HEK293T (cell line): ENCODE data around the gene CELA2B.
"Not testable (repeated sequence)": the region's sequence is repeated elsewhere in the genome, so short reads cannot be mapped to it uniquely, and the experiment has no call there.

ENCODE experiments used
- CTCF ChIA-PET: fragments of 350-600 bp; formaldehyde crosslinking; extraction: SDS; loops from one replicate; lab custom pipeline; 2021; ENCODE audit warnings: antibody characterized with exemption, inconsistent platforms; lab: Yijun Ruan, JAX
- POLR2A ChIA-PET: fragments of 350-600 bp; formaldehyde crosslinking; extraction: SDS; loops from one replicate; lab custom pipeline; 2020; ENCODE audit warnings: antibody characterized with exemption, inconsistent platforms; lab: Yijun Ruan, JAX
- DNase-seq: peaks from one replicate; pipeline ENCODE4 v3.0.0; 2012; ENCODE audit warnings: mixed read lengths; ENCODE audit errors: extremely low spot score
- ARNT ChIP-seq: fragments of 450-650 bp; IDR thresholded peaks from 2 replicates; pipeline ENCODE4 v1.6.1; 2017; ENCODE audit warnings: mild to moderate bottlenecking
- BHLHE40 ChIP-seq: fragments of 450-650 bp; IDR thresholded peaks from 2 replicates; pipeline ENCODE4 v1.6.1; 2016; ENCODE audit warnings: mild to moderate bottlenecking, moderate library complexity, borderline replicate concordance
- CTBP1 ChIP-seq: fragments of 450-650 bp; IDR thresholded peaks from 2 replicates; pipeline ENCODE4 v1.6.1; 2016; ENCODE audit warnings: borderline replicate concordance
- ELF4 ChIP-seq: fragments of 450-650 bp; IDR thresholded peaks from 2 replicates; pipeline ENCODE4 v1.6.1; 2017; ENCODE audit warnings: antibody characterized with exemption
- FOXA1 ChIP-seq: fragments of 450-650 bp; IDR thresholded peaks from 2 replicates; pipeline ENCODE4 v1.6.1; 2016; ENCODE audit warnings: mild to moderate bottlenecking
- FOXK2 ChIP-seq: fragments of 450-650 bp; IDR thresholded peaks from 2 replicates; pipeline ENCODE4 v1.6.1; 2016; ENCODE audit warnings: mild to moderate bottlenecking
- FOXM1 ChIP-seq: fragments of 450-650 bp; IDR thresholded peaks from 2 replicates; pipeline ENCODE4 v1.6.1; 2017; ENCODE audit warnings: mild to moderate bottlenecking, borderline replicate concordance
- HDGF ChIP-seq: fragments of 450-650 bp; IDR thresholded peaks from 2 replicates; pipeline ENCODE4 v1.6.1; 2017; ENCODE audit warnings: antibody characterized with exemption, borderline replicate concordance
- L3MBTL2 ChIP-seq: fragments of 450-650 bp; conservative IDR thresholded peaks from 2 replicates; pipeline ENCODE4 v1.6.1; 2016; ENCODE audit warnings: mild to moderate bottlenecking
- LEF1 ChIP-seq: fragments of 450-650 bp; IDR thresholded peaks from 2 replicates; pipeline ENCODE4 v1.6.1; 2017; ENCODE audit warnings: mild to moderate bottlenecking, borderline replicate concordance
- NFRKB ChIP-seq: fragments of 450-650 bp; IDR thresholded peaks from 2 replicates; pipeline ENCODE4 v1.6.1; 2016; ENCODE audit warnings: mild to moderate bottlenecking, moderate library complexity
- SP1 ChIP-seq: fragments of 450-650 bp; IDR thresholded peaks from 2 replicates; pipeline ENCODE4 v1.6.1; 2017
- SUZ12 ChIP-seq: fragments of 450-650 bp; IDR thresholded peaks from 2 replicates; pipeline ENCODE4 v1.6.1; 2016; ENCODE audit warnings: mild to moderate bottlenecking
- TARDBP ChIP-seq: fragments of 450-650 bp; IDR thresholded peaks from 2 replicates; pipeline ENCODE4 v1.6.1; 2016
- ZNF384 ChIP-seq: fragments of 450-650 bp; IDR thresholded peaks from 2 replicates; pipeline ENCODE4 v1.6.1; 2016
- TF ChIP-seq, protein P1 (sequence below): fragments of 450-650 bp; IDR thresholded peaks from 2 replicates; pipeline ENCODE4 v1.6.1; 2016

CELA2B gene

DNA sequence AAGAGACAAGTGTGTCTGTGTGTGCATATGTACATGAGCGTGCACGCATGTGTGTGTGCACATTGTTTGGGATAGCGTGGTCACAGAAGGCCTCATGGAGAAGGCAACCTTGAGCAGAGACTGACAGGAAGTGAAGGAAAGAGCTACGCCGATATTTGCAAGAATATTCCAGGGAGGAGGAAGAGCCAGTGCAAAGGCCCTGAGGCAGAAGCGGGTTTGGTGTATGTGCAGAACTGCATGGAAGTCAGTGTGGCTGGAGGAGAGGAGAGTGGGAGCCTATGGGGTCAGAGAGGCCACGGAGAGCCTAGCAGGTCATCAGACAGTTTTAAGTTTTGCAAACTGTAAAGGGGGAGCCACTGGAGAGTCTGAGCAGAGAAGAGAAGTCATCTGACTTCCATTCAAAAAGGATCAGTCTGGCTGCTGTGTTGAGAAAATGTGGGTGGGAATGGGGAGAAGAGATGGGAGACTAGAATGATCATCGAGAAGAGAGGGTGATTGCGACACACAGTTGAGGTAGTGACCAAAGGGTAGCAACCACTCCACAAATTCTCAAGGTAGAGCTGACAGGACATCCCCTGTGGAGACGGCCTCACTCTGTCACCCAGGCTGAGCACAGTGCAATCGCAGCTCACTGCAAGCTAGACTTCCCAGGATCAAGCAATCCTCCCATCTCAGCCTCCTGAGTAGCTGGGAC, 3.9 kb downstream of the CELA2B start:
- ChIA-PET CTCF (no interaction called here), POLR2A (no interaction called here)
- DNase-seq: no peak
- TF ChIP-seq BHLHE40 (no peak), TARDBP (no peak), CTBP1 (no peak)

DNA sequence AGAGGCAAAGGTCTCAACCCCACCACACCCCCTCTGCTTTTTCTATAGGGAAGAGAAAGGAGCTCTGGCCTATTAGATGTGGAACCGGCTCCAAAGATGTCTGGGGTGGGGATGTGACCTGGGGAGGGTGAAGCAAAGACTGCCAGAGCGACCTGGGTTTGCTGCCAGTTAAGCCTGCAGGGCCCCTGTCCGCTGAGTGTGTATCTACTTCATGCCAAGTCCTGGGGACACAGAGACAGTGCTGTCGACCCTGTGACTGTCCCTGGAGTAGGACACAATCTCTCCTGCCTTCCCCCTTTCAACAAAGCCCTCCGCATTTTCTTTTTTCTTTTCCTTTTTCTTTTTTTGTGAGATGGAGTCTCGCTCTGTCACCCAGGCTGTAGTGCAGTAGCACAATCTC, 6.6 kb downstream of the CELA2B start:
- CTCF ChIA-PET, POLR2A ChIA-PET, DNase-seq: not testable (repeated sequence)

DNA sequence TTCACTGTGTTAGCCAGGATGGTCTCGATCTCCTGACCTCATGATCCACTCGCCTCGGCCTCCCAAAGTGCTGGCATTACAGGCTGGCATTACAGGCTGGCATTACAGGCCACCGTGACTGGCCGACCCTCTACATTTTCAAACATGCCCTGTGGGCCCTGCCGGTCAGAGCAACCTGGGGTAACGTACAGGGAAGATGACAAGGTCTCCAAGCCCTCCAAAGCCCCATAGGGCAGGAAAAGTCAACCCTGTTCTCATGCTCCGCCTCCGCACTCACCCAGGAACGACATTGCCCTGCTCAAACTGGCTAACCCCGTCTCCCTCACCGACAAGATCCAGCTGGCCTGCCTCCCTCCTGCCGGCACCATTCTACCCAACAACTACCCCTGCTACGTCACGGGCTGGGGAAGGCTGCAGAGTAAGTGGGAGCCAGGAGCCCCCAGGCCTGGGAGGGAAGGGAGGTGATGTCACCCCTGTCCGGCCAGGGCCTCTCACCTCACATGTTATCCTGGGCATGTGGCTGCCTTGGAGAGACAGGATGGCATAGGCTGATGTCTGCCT, 7.2 kb downstream of the CELA2B start:
- CTCF ChIA-PET, DNase-seq, POLR2A ChIA-PET: not testable (repeated sequence)

DNA sequence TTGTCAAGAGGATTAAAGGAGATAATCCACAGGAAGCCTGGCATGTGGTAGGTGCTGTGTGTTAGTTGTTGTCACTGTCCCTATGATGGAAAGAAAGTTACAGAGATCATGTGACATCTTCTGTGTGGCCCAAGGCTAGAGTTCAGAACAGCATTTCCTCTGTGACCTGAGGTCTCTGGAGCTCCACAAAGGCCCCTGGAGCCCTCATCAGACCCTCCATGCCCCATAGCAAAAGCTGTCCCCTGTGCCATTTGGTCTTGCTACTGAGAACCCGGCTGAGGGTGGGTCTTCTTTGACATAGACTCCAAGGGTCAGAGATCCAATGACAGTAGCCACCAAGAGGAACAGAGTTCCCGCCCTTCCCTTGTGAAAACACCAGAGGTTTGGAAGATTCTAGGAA, 8.1 kb downstream of the CELA2B start:
- no peak for DNase-seq
- POLR2A ChIA-PET: no interaction called here
- CTCF ChIA-PET: no interaction called here
- TF ChIP-seq BHLHE40: no peak
- no peak for TF ChIP-seq SUZ12
- no peak for TF ChIP-seq TARDBP
- no peak for TF ChIP-seq NFRKB
- no peak for TF ChIP-seq FOXM1
- TF ChIP-seq ELF4: no peak
- no peak for TF ChIP-seq ZNF384

DNA sequence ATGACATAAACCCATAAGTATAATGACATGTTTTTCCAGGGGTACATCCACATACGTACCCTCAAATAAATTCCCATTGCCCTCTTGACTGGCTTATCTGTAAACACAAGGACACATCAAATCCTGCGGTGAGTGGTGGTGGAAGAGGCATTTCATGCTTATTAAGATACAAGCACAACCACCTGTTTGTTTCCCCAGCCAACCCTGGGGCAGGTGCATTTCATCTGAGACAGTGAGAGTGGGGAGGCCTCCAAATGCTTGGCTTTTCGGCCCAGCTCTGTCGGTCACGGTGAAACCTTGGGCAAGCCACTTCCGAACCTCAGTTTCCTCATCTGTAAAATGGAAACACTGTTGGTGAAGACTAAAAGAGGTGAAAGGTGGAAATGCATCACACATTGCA, 8.5 kb downstream of the CELA2B start:
- DNase-seq, POLR2A ChIA-PET, CTCF ChIA-PET: not testable (repeated sequence)

DNA sequence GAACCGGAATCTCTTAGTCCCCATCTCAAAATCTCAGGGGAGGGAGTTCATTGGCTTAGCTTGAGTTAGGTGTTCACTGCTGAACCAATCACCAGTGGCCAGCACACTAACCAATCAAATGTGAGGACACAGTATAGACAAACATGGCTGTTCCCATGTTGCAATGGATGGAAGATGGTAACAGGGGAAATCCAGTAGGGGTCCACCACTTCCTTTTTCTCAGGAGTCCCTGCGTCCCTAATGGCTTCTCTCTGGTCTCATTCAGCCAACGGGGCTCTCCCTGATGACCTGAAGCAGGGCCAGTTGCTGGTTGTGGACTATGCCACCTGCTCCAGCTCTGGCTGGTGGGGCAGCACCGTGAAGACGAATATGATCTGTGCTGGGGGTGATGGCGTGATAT, 9.7 kb downstream of the CELA2B start:
- POLR2A ChIA-PET: no interaction called here
- CTCF ChIA-PET: no interaction called here
- TF ChIP-seq SUZ12: no peak
- TF ChIP-seq FOXA1: no peak
- no peak for TF ChIP-seq LEF1
- TF ChIP-seq NFRKB: no peak
- TF ChIP-seq, protein P1, sequence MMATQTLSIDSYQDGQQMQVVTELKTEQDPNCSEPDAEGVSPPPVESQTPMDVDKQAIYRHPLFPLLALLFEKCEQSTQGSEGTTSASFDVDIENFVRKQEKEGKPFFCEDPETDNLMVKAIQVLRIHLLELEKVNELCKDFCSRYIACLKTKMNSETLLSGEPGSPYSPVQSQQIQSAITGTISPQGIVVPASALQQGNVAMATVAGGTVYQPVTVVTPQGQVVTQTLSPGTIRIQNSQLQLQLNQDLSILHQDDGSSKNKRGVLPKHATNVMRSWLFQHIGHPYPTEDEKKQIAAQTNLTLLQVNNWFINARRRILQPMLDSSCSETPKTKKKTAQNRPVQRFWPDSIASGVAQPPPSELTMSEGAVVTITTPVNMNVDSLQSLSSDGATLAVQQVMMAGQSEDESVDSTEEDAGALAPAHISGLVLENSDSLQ: no peak
- TF ChIP-seq FOXM1: no peak
- TF ChIP-seq ARNT: no peak
- no peak for TF ChIP-seq ZNF384
- no peak for TF ChIP-seq ELF4
- TF ChIP-seq CTBP1: no peak
- TF ChIP-seq TARDBP: no peak
- no peak for TF ChIP-seq SP1
- no peak for TF ChIP-seq L3MBTL2
- TF ChIP-seq FOXK2: no peak
- TF ChIP-seq BHLHE40: no peak
- TF ChIP-seq HDGF: no peak
- no peak for DNase-seq

DNA sequence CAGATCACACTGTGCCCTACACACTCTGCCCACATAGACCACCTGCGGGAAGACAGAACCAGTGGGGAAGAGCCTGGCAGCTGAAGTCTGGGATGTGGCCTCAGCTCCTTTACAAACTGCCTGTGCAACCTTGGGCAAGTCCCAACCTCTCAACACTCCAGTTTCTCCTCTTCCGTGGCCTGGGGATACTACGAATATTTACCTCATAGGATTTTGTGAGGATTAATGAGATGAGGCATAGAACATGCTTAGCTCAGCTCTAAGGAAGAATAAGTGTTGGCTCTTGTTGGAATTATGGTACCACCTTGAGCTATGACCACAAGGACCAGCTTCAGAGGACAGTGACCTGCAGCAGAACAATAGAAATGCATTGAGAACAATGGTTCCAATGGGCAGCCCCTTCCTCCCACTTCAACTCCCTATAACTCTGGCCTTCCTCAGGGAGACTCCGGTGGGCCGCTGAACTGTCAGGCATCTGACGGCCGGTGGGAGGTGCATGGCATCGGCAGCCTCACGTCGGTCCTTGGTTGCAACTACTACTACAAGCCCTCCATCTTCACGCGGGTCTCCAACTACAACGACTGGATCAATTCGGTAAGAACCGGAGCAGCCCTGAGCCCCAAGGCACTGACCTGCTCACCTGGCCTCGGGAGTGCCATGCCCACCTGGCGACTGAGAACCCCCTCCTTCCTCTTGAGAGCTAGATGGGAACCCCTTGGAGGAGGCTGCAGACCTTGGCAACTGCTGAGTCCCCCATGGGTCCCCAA, 11.1 kb downstream of the CELA2B start:
- CTCF ChIA-PET, DNase-seq, POLR2A ChIA-PET: not testable (repeated sequence)

DNA sequence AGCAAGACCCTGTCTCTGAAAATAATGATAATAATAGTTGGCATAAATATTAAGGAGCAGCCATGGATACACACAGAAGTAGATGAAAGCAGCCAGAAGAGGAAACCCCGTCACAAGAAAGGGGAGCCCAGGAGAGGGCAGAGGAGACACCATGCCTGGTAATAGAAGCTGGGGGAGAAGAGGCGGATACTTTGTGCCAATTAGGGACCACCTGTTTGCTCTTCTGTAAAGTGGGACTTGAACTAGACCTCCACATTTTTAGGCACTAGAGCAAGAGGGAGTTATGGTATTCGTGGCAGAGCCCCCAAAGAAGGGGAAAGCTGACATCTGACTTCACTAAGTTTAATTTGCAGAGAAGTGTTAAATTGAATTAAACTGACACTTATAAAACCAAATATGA, 12.5 kb downstream of the CELA2B start:
- no peak for DNase-seq
- POLR2A ChIA-PET: no interaction called here

More for the DNA sequence above, 12.5 kb downstream of the CELA2B start:
- TF ChIP-seq FOXK2: no peak
- no peak for TF ChIP-seq ZNF384
- TF ChIP-seq LEF1: no peak
- TF ChIP-seq SUZ12: no peak
- TF ChIP-seq, protein P1: no peak
- no peak for TF ChIP-seq BHLHE40
- no peak for TF ChIP-seq TARDBP
- TF ChIP-seq L3MBTL2: no peak
- TF ChIP-seq SP1: no peak
- TF ChIP-seq NFRKB: no peak
- TF ChIP-seq ARNT: no peak
- no peak for TF ChIP-seq CTBP1
- CTCF ChIA-PET: no interaction called here
